GM13977 (cell line): Measurements from ENCODE around the gene DGCR8.

Experiments
- DNase-seq: peaks from one replicate; pipeline ENCODE4 v3.0.0; 2012; ENCODE audit warnings: low spot score
- CTCF ChIP-seq: IDR thresholded peaks from 2 replicates; pipeline ENCODE4 v1.5.1; 2012; ENCODE audit warnings: mild to moderate bottlenecking, control low read depth; ENCODE audit not compliant: insufficient read depth; ENCODE audit errors: extremely low read depth, missing control alignments
- in situ Hi-C: fragments of 300-500 bp; cut with MboI; formaldehyde crosslinking; loops from one replicate; pipeline ENCODE4 v1.12.0; 2022; ENCODE audit warnings: low sequenced_read_pairs, low pct_unique_long_range_greater_than_20kb, mixed read lengths, inconsistent platforms; ENCODE audit not compliant: unreplicated experiment

DGCR8 gene

GRCh38 chr22:20149257-20150250, 69.5 kb downstream of the DGCR8 start:
- DNase-seq, result no peak
- no peak for TF ChIP-seq CTCF
- in situ Hi-C loops, result loop anchor here (10.0 kb wide), 1 partner anchor 145 kb away; no protein-coding TSS in a partner anchor

GRCh38 chr22:20150381-20151275, 70.6 kb downstream of the DGCR8 start, which contains the start of gene CCDC188:
Gene CCDC188 (minus strand): TSS chr22:20151055. CDS start chr22:20150986, 69 bp downstream.
- TF ChIP-seq CTCF, result no peak
- in situ Hi-C loops, result loop anchor here (10.0 kb wide), 1 partner anchor 144 kb away; no protein-coding TSS in a partner anchor

GRCh38 chr22:20151276-20151588, 71.2 kb downstream of the DGCR8 start:
- in situ Hi-C loops, result loop anchor here (10.0 kb wide), 1 partner anchor 144 kb away; no protein-coding TSS in a partner anchor
- no peak for TF ChIP-seq CTCF
- DNase-seq, result no peak

More at GRCh38 chr22:20150381-20151275, 70.6 kb downstream of the DGCR8 start, which contains the start of gene CCDC188:
- DNase-seq, result no peak

GRCh38 chr22:20152464-20152890, 72.4 kb downstream of the DGCR8 start:
- in situ Hi-C loops, result loop anchor here (10.0 kb wide), 1 partner anchor 142 kb away; no protein-coding TSS in a partner anchor
- no peak for DNase-seq
- TF ChIP-seq CTCF, result no peak

GRCh38 chr22:20153945-20154344, 73.9 kb downstream of the DGCR8 start:
- TF ChIP-seq CTCF, result no peak
- DNase-seq, result no peak
- in situ Hi-C loops, result loop anchor here (10.0 kb wide), 1 partner anchor 141 kb away; no protein-coding TSS in a partner anchor
